Measurements from ENCODE around the gene COL11A2. TPM values are rescaled to one million over a fixed set of nuclear protein-coding genes. Genes with fewer than 3 reads are reported as not detected.

COL11A2 gene
- total RNA-seq, 2 donors from 2014 or later: 1.9 to 3.4 TPM

- Histone ChIP-seq H3K9me3 (no peaks in the 10 kb centered on the region), H3K27ac (no peak overlapping the region), H3K36me3 (peaks cover 15% of the 10 kb centered on the region), H3K27me3 (replicated peaks; ENCODE audit: insufficient read depth) (no peaks in the 10 kb centered on the region), H3K4me1 (ENCODE audit: control insufficient read depth in 1 of 2, low read depth in 2 of 2) (peaks cover 29 to 51% of the 10 kb centered on the region in 2 donors), H3K4me3 (peak overlapping the region; percentile 90)
- no peak for TF ChIP-seq CTCF (IDR thresholded peaks at IDR 0.05)
- no peak for ATAC-seq (ENCODE audit: insufficient number of reproducible peaks, low FRiP score, low read depth)
- no peak for DNase-seq (ENCODE audit: low spot score)
Measured at GRCh38 chr6:33203443-33204164, 11.3 kb upstream of the COL11A2 start.

- Histone ChIP-seq H3K4me1 (ENCODE audit: control insufficient read depth in 1 of 2, low read depth in 2 of 2) (peaks cover 29 to 59% of the 10 kb centered on the region in 2 donors), H3K9me3 (no peaks in the 10 kb centered on the region), H3K27ac (no peak overlapping the region), H3K4me3 (no peak overlapping the region), H3K36me3 (peaks cover 15% of the 10 kb centered on the region), H3K27me3 (replicated peaks; ENCODE audit: insufficient read depth) (no peaks in the 10 kb centered on the region)
- ATAC-seq (ENCODE audit: insufficient number of reproducible peaks, low FRiP score, low read depth) (no peak), DNase-seq (ENCODE audit: low spot score) (no peak)
- no peak for TF ChIP-seq CTCF (IDR thresholded peaks at IDR 0.05)
Measured at GRCh38 chr6:33202799-33203198, 10.5 kb upstream of the COL11A2 start.

- H3K36me3 ChIP-seq: peaks cover 19% of the 10 kb centered on the region
- H3K4me1 ChIP-seq (ENCODE audit: control insufficient read depth in 1 of 2, low read depth in 2 of 2): peaks cover 29 to 57% of the 10 kb centered on the region in 2 donors
- no peak overlapping the region for H3K27ac ChIP-seq
- no peak for TF ChIP-seq CTCF (IDR thresholded peaks at IDR 0.05)
- DNase-seq (ENCODE audit: low spot score) (no peak), ATAC-seq (ENCODE audit: insufficient number of reproducible peaks, low FRiP score, low read depth) (no peak)
- no peaks in the 10 kb centered on the region for H3K9me3 ChIP-seq
- H3K4me3 ChIP-seq: peak overlapping the region; percentile 99
- H3K27me3 ChIP-seq (replicated peaks; ENCODE audit: insufficient read depth): no peaks in the 10 kb centered on the region
Measured at GRCh38 chr6:33201935-33202334, 9.7 kb upstream of the COL11A2 start.

- no peak for DNase-seq (ENCODE audit: low spot score)
- Histone ChIP-seq H3K27ac (peak overlapping the region; percentile 97 to 99), H3K9me3 (no peaks in the 10 kb centered on the region), H3K4me1 (ENCODE audit: control insufficient read depth in 1 of 2, low read depth in 2 of 2) (peaks cover 29 to 55% of the 10 kb centered on the region in 2 donors), H3K36me3 (peaks cover 24% of the 10 kb centered on the region), H3K27me3 (replicated peaks; ENCODE audit: insufficient read depth) (no peaks in the 10 kb centered on the region), H3K4me3 (peak overlapping the region; percentile 99)
- no peak for TF ChIP-seq CTCF (IDR thresholded peaks at IDR 0.05)
- no peak for ATAC-seq (ENCODE audit: insufficient number of reproducible peaks, low FRiP score, low read depth)
Measured at GRCh38 chr6:33201147-33201545, 8.9 kb upstream of the COL11A2 start.

GRCh38 chr6:33200219-33201146 is 8.2 kb upstream of the COL11A2 start, which contains the start of the genes RXRB and SLC39A7:
TSS of gene RXRB (minus strand) at chr6:33200665. CDS start at chr6:33200476, 189 bp downstream.
TSS of gene SLC39A7 (plus strand) at chr6:33200867. CDS start at chr6:33201246, 379 bp downstream.
- no peaks in the 10 kb centered on the region for H3K9me3 ChIP-seq
- peak within 1 kb of the TSS; percentile 99 for H3K4me3 ChIP-seq
- DNase-seq (ENCODE audit: low spot score) (peak; percentile 99), ATAC-seq (ENCODE audit: insufficient number of reproducible peaks, low FRiP score, low read depth) (peak; percentile 90)
- no peaks in the 10 kb centered on the region for H3K27me3 ChIP-seq (replicated peaks; ENCODE audit: insufficient read depth)
- peaks cover 31% of the 10 kb centered on the region for H3K36me3 ChIP-seq
- no peak for TF ChIP-seq CTCF (IDR thresholded peaks at IDR 0.05)
- H3K4me1 ChIP-seq (ENCODE audit: control insufficient read depth in 1 of 2, low read depth in 2 of 2): peaks cover 29 to 55% of the 10 kb centered on the region in 2 donors
- H3K27ac ChIP-seq: peak within 1 kb of the TSS; percentile 97 to 99
